Esophagus muscularis mucosa (tissue), 4 donors: Measurements from ENCODE around the gene PIK3R6. TPM values are rescaled to one million over a fixed set of nuclear protein-coding genes. Genes with fewer than 3 reads are reported as not detected.

Source experiments
- DNase-seq: peaks from one replicate; pipeline ENCODE4 v3.0.0-alpha.2; 2017; ENCODE audit errors: extremely low spot score
- H3K27ac ChIP-seq, 4 donors: fragments of 200-600 bp; sonication (generic); replicated peaks in 1 of 4; 1 replicate in 3 of 4; 2 replicates in 1 of 4; pipeline ENCODE4 v1.5.1; 2016 to 2019; ENCODE audit warnings: mild to moderate bottlenecking in 1 of 4
- H3K27me3 ChIP-seq, 4 donors: fragments of 200-600 bp; sonication (generic); one replicate each; pipeline versions ENCODE4 v1.5.1 to v1.6.0; 2016 to 2019
- H3K36me3 ChIP-seq, 4 donors: fragments of 200-600 bp; sonication (generic); one replicate each; pipeline ENCODE4 v1.5.1; 2016 to 2019
- H3K4me1 ChIP-seq, 4 donors: fragments of 200-600 bp; sonication (generic); one replicate each; pipeline ENCODE4 v1.5.1; 2016 to 2019
- H3K4me3 ChIP-seq, 4 donors: fragments of 200-600 bp; sonication (generic); 1 replicate in 2 of 4; 2 replicates in 2 of 4; pipeline ENCODE4 v1.5.1; 2016 to 2019; ENCODE audit warnings: mild to moderate bottlenecking in 4 of 4, moderate library complexity in 1 of 4
- H3K9me3 ChIP-seq, 4 donors: fragments of 200-600 bp; sonication (generic); 1 replicate in 3 of 4; 2 replicates in 1 of 4; pipeline ENCODE4 v1.5.1; 2016 to 2019
- CTCF ChIP-seq, 3 experiments: fragments of 200-600 bp in 2 of 3; fragments of 450-650 bp in 1 of 3; sonication (generic) in 2 of 3; IDR thresholded peaks; one replicate each; pipeline ENCODE4 v1.5.1; 2017 to 2019; ENCODE audit warnings: antibody characterized with exemption in 3 of 3, mild to moderate bottlenecking in 2 of 3, moderate library complexity in 1 of 3
- EP300 ChIP-seq: sonication (generic); formaldehyde crosslinking; IDR thresholded peaks from one replicate; pipeline ENCODE4 v1.6.1; 2017; ENCODE audit warnings: antibody characterized with exemption
- POLR2A ChIP-seq: fragments of 450-650 bp; IDR thresholded peaks from one replicate; pipeline ENCODE4 v1.6.1; 2017; ENCODE audit warnings: antibody characterized with exemption, moderate library complexity, mild to moderate bottlenecking, low read depth
- POLR2AphosphoS5 ChIP-seq, 2 donors: sonication (generic); formaldehyde crosslinking; IDR thresholded peaks; one replicate each; pipeline ENCODE4 v1.6.1; 2017; ENCODE audit warnings: antibody characterized with exemption in 2 of 2
- WGBS: methylation state at CpG from one replicate; pipeline ENCODE4 v1.1.5; 2018; 5-methylcytosine and 5-hydroxymethylcytosine counted together
- intact Hi-C: fragments of 100-400 bp; cut with DNase I; formaldehyde crosslinking; loops from one replicate; pipeline ENCODE4 v1.15.1; 2023
- total RNA-seq, 4 donors: library from RNA; depleted of rRNA; stranded (reverse); fragments of >200 nt; gene quantifications; one replicate each; pipeline versions ENCODE4 v1.1.0 to v1.2.1, GENCODE V29; 2016

PIK3R6 gene
- total RNA-seq, 4 donors from 2014 or later: 0.52 to 3.3 (median 1.8) TPM

GRCh38 chr17:8801135-8801840, 66.2 kb downstream of the PIK3R6 start:
- H3K27ac ChIP-seq: no peak overlapping the region
- no peak overlapping the region for H3K4me3 ChIP-seq
- peak; percentile 68 for DNase-seq
- H3K27me3 ChIP-seq: peaks cover 0 to 47% (median 3%) of the 10 kb centered on the region in 4 donors
- intact Hi-C loops: no loop called here
- peaks cover 0 to 9% (median 5%) of the 10 kb centered on the region in 4 donors for H3K4me1 ChIP-seq
- no peak for TF ChIP-seq POLR2AphosphoS5 (IDR thresholded peaks at IDR 0.05)
- TF ChIP-seq POLR2A: no peak
- no peak for TF ChIP-seq CTCF (IDR thresholded peaks at IDR 0.05)
- no peak for TF ChIP-seq EP300
- no peaks in the 10 kb centered on the region for H3K9me3 ChIP-seq
- H3K36me3 ChIP-seq: peaks cover 0 to 5% (median 0%) of the 10 kb centered on the region in 4 donors
- WGBS: 97% methylated on average over 6 of the region's 6 CpGs

- no peaks in the 10 kb centered on the region for H3K9me3 ChIP-seq
- peak; percentile 62 for DNase-seq
- no peak overlapping the region for H3K27ac ChIP-seq
- intact Hi-C loops: no loop called here
- H3K27me3 ChIP-seq: peaks cover 0 to 44% (median 3%) of the 10 kb centered on the region in 4 donors
- WGBS: 94% methylated on average over 2 of the region's 2 CpGs
- H3K36me3 ChIP-seq: peaks cover 0 to 5% (median 0%) of the 10 kb centered on the region in 4 donors
- peaks cover 0 to 9% (median 5%) of the 10 kb centered on the region in 4 donors for H3K4me1 ChIP-seq
- TF ChIP-seq EP300 (no peak), POLR2AphosphoS5 (IDR thresholded peaks at IDR 0.05) (no peak), POLR2A (no peak), CTCF (IDR thresholded peaks at IDR 0.05) (no peak)
- H3K4me3 ChIP-seq: no peak overlapping the region
Observed at GRCh38 chr17:8800656-8801055, 66.8 kb downstream of the PIK3R6 start.

- Histone ChIP-seq H3K27ac (no peak overlapping the region), H3K36me3 (peaks cover 0 to 5% (median 0%) of the 10 kb centered on the region in 4 donors), H3K27me3 (peaks cover 0 to 44% (median 3%) of the 10 kb centered on the region in 4 donors), H3K9me3 (no peaks in the 10 kb centered on the region), H3K4me1 (peaks cover 0 to 9% (median 5%) of the 10 kb centered on the region in 4 donors), H3K4me3 (no peak overlapping the region)
- WGBS: 78% methylated on average over 15 of the region's 15 CpGs
- TF ChIP-seq EP300 (no peak), POLR2AphosphoS5 (IDR thresholded peaks at IDR 0.05) (no peak), CTCF (IDR thresholded peaks at IDR 0.05) (no peak), POLR2A (no peak)
- intact Hi-C loops: no loop called here
- DNase-seq: peak; percentile 34
Observed at GRCh38 chr17:8799570-8800212, 67.8 kb downstream of the PIK3R6 start.

- peaks cover 0 to 5% (median 0%) of the 10 kb centered on the region in 4 donors for H3K36me3 ChIP-seq
- TF ChIP-seq CTCF (IDR thresholded peaks at IDR 0.05) (no peak), POLR2AphosphoS5 (IDR thresholded peaks at IDR 0.05) (no peak), POLR2A (no peak), EP300 (no peak)
- intact Hi-C loops: no loop called here
- DNase-seq: peak; percentile 79
- peaks cover 0 to 9% (median 5%) of the 10 kb centered on the region in 4 donors for H3K4me1 ChIP-seq
- peaks cover 0 to 44% (median 3%) of the 10 kb centered on the region in 4 donors for H3K27me3 ChIP-seq
- no peak within 1 kb of the TSS for H3K4me3 ChIP-seq
- 59% methylated on average over 14 of the region's 62 CpGs for WGBS
- no peaks in the 10 kb centered on the region for H3K9me3 ChIP-seq
- H3K27ac ChIP-seq: no peak within 1 kb of the TSS
Observed at GRCh38 chr17:8798846-8799569, 68.5 kb downstream of the PIK3R6 start, which contains the start of gene MFSD6L. Gene MFSD6L, minus strand, starts transcription at chr17:8799365. Its CDS starts 245 bp downstream, at chr17:8799120.
